Transverse colon (tissue), 4 donors: Measurements from ENCODE around the gene MOGAT3.

ENCODE experiments used
- CTCF ChIP-seq, 5 experiments: fragments of 200-600 bp in 3 of 5; fragments of 450-650 bp in 2 of 5; sonication (generic) in 3 of 5; IDR thresholded peaks; 1 replicate in 2 of 5; 2 replicates in 3 of 5; pipeline ENCODE4 v1.5.1; 2016 to 2017; ENCODE audit warnings: antibody characterized with exemption in 5 of 5, inconsistent platforms in 3 of 5, mild to moderate bottlenecking in 2 of 5, moderate library complexity in 1 of 5
- EP300 ChIP-seq: sonication (generic); formaldehyde crosslinking; IDR thresholded peaks from one replicate; pipeline ENCODE4 v1.6.1; 2017; ENCODE audit warnings: antibody characterized with exemption, low read depth
- POLR2A ChIP-seq: fragments of 450-650 bp; IDR thresholded peaks from one replicate; pipeline ENCODE4 v1.6.1; 2016; ENCODE audit warnings: antibody characterized with exemption, mild to moderate bottlenecking, moderate library complexity
- POLR2AphosphoS5 ChIP-seq, 3 donors: sonication (generic); formaldehyde crosslinking; IDR thresholded peaks; one replicate each; pipeline ENCODE4 v1.6.1; 2016; ENCODE audit warnings: antibody characterized with exemption in 3 of 3

DNA sequence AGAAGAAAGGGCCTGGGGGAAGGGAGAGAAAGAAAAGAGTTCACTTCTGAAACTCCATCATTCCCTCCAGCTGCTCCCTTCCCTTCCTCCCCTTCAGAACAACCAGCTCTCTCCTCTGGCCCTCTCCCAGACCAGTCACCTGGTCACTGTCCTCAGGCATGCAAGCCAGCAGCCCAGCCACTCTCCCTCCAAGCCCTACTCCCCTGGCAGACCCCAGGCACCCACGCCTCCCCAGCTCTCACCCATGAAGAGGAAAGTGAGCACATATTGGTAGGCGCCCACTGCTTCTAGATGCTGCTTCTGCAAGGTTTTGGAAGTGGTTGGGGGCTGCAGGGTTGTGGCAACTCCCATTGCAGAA, 353 bp downstream of the MOGAT3 start:
- TF ChIP-seq CTCF (IDR thresholded peaks at IDR 0.05) (no peak), POLR2A (no peak), POLR2AphosphoS5 (IDR thresholded peaks at IDR 0.05) (no peak), EP300 (no peak)
